OCI-LY3 (cell line): Measurements from ENCODE around the gene GRIN1.

ENCODE experiments used
- H2AFZ ChIP-seq: fragments of 200-600, 300-600 bp; shearing (Covaris generic); 2 replicates; pipeline ENCODE4 v1.6.0; 2014; ENCODE audit warnings: antibody characterized with exemption, low read depth, low read length
- H3K27ac ChIP-seq: fragments of 200-600, 300-600 bp; sonication (generic); 2 replicates; pipeline ENCODE4 v1.5.1; 2014; ENCODE audit warnings: mild to moderate bottlenecking, low read length, moderate library complexity, mixed read lengths
- H3K27me3 ChIP-seq: fragments of 200-600, 300-600 bp; sonication (generic); 2 replicates; pipeline ENCODE4 v1.6.1; 2014; ENCODE audit warnings: low read depth, low read length, mixed read lengths
- H3K36me3 ChIP-seq: fragments of 200-600, 300-600 bp; sonication (generic); replicated peaks from 2 replicates; pipeline ENCODE3; 2014; ENCODE audit warnings: low read depth, low read length, mixed read lengths
- H3K4me1 ChIP-seq: fragments of 300-600, 200-600 bp; sonication (generic); 2 replicates; pipeline ENCODE4 v1.6.1; 2014; ENCODE audit warnings: low read length, mixed read lengths
- H3K4me2 ChIP-seq: fragments of 200-600, 300-600 bp; sonication (generic); 2 replicates; pipeline ENCODE4 v1.6.1; 2014; ENCODE audit warnings: low read length, mixed read lengths
- H3K4me3 ChIP-seq: fragments of 300-600, 200-600 bp; sonication (generic); 2 replicates; pipeline ENCODE4 v1.5.1; 2014; ENCODE audit warnings: antibody characterized with exemption, mild to moderate bottlenecking, low read length, moderate library complexity
- H3K79me2 ChIP-seq: fragments of 300-600, 200-600 bp; shearing (Covaris generic); 2 replicates; pipeline ENCODE4 v1.6.1; 2014; ENCODE audit warnings: mild to moderate bottlenecking, low read length, mixed read lengths
- H3K9ac ChIP-seq: fragments of 300-600, 200-600 bp; shearing (Covaris generic); 2 replicates; pipeline ENCODE4 v1.6.0; 2014; ENCODE audit warnings: mild to moderate bottlenecking, low read length, moderate library complexity
- H3K9me3 ChIP-seq: fragments of 200-600, 300-600 bp; shearing (Covaris generic); 2 replicates; pipeline ENCODE4 v1.6.1; 2014; ENCODE audit warnings: low read length, mixed read lengths; ENCODE audit not compliant: insufficient read depth
- H4K20me1 ChIP-seq: fragments of 200-600, 300-600 bp; sonication (generic); 2 replicates; pipeline ENCODE4 v1.6.1; 2016; ENCODE audit warnings: low read length, mixed read lengths; ENCODE audit not compliant: insufficient read depth
- EZH2phosphoT487 ChIP-seq: fragments of 200-600 bp; shearing (Covaris generic); IDR thresholded peaks from 2 replicates; pipeline ENCODE4 v1.6.1; 2018; ENCODE audit warnings: antibody characterized with exemption, mixed run types, low read depth
- TF ChIP-seq, protein P1 (sequence below): fragments of 200-600, 300-600 bp; sonication (generic); IDR thresholded peaks from 2 replicates; pipeline ENCODE4 v1.5.1; 2014; ENCODE audit warnings: antibody characterized with exemption, low read length, low read depth

Gene GRIN1

DNA sequence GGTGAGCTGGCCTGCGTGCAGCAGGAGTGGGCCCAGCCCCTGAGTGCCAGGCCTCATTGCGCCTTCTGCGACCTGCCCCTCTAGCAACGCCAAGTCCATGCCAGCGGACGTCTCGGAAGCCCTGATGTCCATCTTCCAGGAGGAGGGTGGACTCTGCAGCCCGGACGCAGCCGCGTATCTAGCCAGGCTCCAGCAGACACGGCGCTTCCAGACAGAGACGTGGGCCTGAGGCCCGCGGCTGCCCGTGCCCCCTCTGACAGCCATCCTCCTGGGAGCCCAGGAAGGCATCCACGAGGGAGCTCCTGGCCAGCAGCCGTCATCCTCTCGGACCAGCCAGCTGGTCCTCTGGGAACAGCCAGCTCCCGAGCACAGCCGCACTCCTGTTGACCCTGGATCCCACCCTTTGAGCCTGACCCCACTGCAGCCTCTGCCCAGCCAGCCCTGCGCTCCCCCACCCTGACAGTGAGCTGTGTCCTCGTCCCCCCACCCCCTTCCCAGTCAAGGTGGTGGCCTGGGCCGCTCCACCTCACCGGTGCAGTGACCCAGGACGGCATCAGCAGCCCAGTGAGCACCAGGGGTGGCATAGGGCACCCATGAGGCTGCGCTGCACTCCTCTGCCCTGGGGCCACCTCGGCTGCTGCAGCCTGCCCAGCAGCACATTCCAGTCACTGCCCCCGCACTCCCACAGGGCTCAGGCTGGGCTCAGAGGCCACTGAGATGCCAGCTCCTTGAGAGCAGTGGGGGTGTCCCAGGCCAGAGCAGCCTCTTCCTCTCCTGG lies 77.4 kb downstream of the GRIN1 start:
- Histone ChIP-seq H3K4me3 (no peak overlapping the region), H3K79me2 (no peaks in the 10 kb centered on the region), H3K4me2 (no peak overlapping the region), H3K9me3 (no peaks in the 10 kb centered on the region), H4K20me1 (no peaks in the 10 kb centered on the region), H3K9ac (no peak overlapping the region), H3K27ac (no peak overlapping the region), H3K27me3 (no peaks in the 10 kb centered on the region), H2AFZ (no peak overlapping the region), H3K4me1 (no peaks in the 10 kb centered on the region), H3K36me3 (no peaks in the 10 kb centered on the region)
- TF ChIP-seq EZH2phosphoT487 = no peak
- TF ChIP-seq, protein P1, sequence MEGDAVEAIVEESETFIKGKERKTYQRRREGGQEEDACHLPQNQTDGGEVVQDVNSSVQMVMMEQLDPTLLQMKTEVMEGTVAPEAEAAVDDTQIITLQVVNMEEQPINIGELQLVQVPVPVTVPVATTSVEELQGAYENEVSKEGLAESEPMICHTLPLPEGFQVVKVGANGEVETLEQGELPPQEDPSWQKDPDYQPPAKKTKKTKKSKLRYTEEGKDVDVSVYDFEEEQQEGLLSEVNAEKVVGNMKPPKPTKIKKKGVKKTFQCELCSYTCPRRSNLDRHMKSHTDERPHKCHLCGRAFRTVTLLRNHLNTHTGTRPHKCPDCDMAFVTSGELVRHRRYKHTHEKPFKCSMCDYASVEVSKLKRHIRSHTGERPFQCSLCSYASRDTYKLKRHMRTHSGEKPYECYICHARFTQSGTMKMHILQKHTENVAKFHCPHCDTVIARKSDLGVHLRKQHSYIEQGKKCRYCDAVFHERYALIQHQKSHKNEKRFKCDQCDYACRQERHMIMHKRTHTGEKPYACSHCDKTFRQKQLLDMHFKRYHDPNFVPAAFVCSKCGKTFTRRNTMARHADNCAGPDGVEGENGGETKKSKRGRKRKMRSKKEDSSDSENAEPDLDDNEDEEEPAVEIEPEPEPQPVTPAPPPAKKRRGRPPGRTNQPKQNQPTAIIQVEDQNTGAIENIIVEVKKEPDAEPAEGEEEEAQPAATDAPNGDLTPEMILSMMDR = no peak

DNA sequence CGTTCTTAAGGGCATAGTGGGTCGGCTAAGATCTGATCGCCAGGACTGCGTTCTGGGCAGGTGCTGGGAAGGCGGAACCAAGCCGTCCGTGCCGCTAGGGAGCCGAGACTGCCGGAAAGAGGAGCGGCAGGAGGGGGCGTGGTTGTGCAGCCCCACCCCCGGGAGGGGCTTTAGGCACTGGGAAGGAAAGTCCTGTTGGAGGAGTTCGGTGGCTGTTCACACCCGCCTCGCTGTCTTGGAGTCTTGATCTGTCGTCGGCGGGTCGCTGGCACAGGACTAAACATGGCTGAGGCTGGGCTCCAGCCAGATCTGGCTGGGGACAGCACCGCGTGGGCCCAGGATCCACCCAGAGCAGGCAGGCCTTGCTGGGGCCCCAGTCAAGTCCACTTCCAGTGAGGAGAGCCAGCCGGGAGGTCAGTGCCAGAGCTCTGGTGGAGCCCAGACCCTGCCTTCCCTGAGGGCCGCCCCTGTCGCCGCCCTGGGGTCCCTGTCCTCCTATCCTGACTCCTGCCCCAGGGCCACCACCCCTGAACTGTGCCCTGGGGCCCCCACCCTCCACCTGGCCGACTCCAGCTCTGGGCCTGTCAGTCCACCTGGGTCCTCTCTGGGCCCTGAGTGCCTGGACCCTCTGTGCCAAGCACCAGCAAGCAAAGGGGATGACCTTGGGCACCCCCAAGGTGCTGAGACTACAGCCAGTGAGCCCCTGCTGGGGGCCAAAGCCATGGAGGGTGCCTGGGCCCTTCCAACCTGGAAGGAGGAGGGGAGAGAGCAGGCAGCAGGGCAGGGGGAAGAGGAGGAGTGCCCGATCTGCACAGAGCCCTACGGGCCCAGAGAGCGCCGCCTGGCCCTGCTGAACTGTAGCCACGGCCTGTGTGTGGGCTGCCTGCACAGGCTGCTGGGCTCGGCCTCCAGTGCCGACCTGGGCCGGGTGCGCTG lies 78.6 kb downstream of the GRIN1 start:
- Histone ChIP-seq H3K4me3 (no peak overlapping the region), H3K9me3 (no peaks in the 10 kb centered on the region), H3K27me3 (no peaks in the 10 kb centered on the region), H2AFZ (no peak overlapping the region), H3K27ac (no peak overlapping the region), H4K20me1 (no peaks in the 10 kb centered on the region), H3K9ac (no peak overlapping the region), H3K79me2 (no peaks in the 10 kb centered on the region), H3K4me1 (no peaks in the 10 kb centered on the region), H3K36me3 (no peaks in the 10 kb centered on the region), H3K4me2 (no peak overlapping the region)
- TF ChIP-seq, protein P1 = no peak
- TF ChIP-seq EZH2phosphoT487 = no peak

DNA sequence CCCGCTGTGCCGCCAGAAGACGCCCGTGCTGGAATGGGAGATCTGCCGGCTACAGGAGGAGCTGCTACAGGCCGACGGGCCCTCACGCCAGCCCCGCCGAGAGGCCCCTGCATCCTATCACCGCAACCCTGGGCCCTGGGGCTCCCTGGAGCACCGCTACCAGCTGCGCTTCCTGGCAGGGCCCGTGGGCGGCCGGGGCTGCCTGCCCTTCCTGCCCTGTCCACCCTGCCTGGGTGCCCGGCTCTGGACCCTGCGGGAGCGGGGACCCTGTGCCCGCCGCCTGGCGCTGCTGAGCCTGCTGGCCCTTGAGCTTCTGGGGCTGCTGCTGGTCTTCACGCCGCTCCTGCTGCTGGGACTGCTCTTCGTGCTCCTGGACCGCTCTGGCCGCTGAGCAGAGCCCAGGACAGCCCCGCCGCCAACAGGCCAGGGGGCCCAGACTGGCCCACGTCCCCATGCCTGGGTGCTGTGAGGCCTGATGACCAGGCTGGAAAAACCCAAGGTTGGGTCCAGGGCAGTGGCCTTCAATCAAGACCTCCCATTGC lies 79.3 kb downstream of the GRIN1 start:
- Histone ChIP-seq H3K27me3 (no peaks in the 10 kb centered on the region), H4K20me1 (no peaks in the 10 kb centered on the region), H3K4me1 (peaks cover 3% of the 10 kb centered on the region; the same call in 1 of the 2 replicates), H3K9ac (no peak overlapping the region), H3K4me2 (no peak overlapping the region), H2AFZ (no peak overlapping the region), H3K79me2 (no peaks in the 10 kb centered on the region), H3K27ac (no peak overlapping the region), H3K4me3 (no peak overlapping the region), H3K36me3 (no peaks in the 10 kb centered on the region), H3K9me3 (no peaks in the 10 kb centered on the region)
- TF ChIP-seq, protein P1 = no peak
- TF ChIP-seq EZH2phosphoT487 = no peak
